Mesendoderm (in vitro differentiated cells): Measurements from ENCODE around the gene TSPOAP1.

ENCODE experiments used
- DNase-seq: peaks from one replicate; pipeline ENCODE4 v3.0.0; 2013
- H2AK5ac ChIP-seq: 2 replicates; pipeline ENCODE4 v1.6.1; 2013; ENCODE audit warnings: low read length, inconsistent platforms
- H2BK120ac ChIP-seq: 2 replicates; pipeline ENCODE4 v1.6.1; 2013; ENCODE audit warnings: low read depth, mild to moderate bottlenecking, low read length, moderate library complexity, mixed read lengths
- H2BK15ac ChIP-seq: replicated peaks from 2 replicates; pipeline ENCODE4 v1.6.1; 2013; ENCODE audit warnings: low read depth, mild to moderate bottlenecking, moderate library complexity
- H2BK5ac ChIP-seq: 2 replicates; pipeline ENCODE4 v1.6.1; 2013; ENCODE audit warnings: low read length, inconsistent platforms
- H3K18ac ChIP-seq: 2 replicates; pipeline ENCODE4 v1.6.1; 2013; ENCODE audit warnings: mild to moderate bottlenecking, low read length, mixed read lengths
- H3K23ac ChIP-seq: one replicate; pipeline ENCODE4 v1.6.1; 2013; ENCODE audit warnings: low read length
- H3K27ac ChIP-seq: 2 replicates; pipeline ENCODE4 v1.5.1; 2013; ENCODE audit warnings: low read depth, mild to moderate bottlenecking, inconsistent platforms, low read length, moderate library complexity
- H3K27me3 ChIP-seq: 2 replicates; pipeline ENCODE4 v1.6.1; 2013; ENCODE audit warnings: low read length, control low read depth, mild to moderate bottlenecking, inconsistent platforms; ENCODE audit not compliant: insufficient read depth, poor library complexity
- H3K36me3 ChIP-seq: 2 replicates; pipeline ENCODE4 v1.6.1; 2013; ENCODE audit warnings: low read length, inconsistent platforms; ENCODE audit not compliant: control insufficient read depth, insufficient read depth
- H3K4ac ChIP-seq: one replicate; pipeline ENCODE4 v1.6.1; 2013; ENCODE audit warnings: low read depth, mild to moderate bottlenecking, low read length, moderate library complexity
- H3K4me1 ChIP-seq: 2 replicates; pipeline ENCODE4 v1.6.1; 2013; ENCODE audit warnings: low read depth, low read length, inconsistent platforms; ENCODE audit not compliant: control insufficient read depth
- H3K4me2 ChIP-seq: 2 replicates; pipeline ENCODE4 v1.6.1; 2013; ENCODE audit warnings: low read length
- H3K4me3 ChIP-seq: 2 replicates; pipeline ENCODE4 v1.5.1; 2013; ENCODE audit warnings: mild to moderate bottlenecking, low read length
- H3K56ac ChIP-seq: one replicate; pipeline ENCODE4 v1.6.1; 2013; ENCODE audit warnings: low read length
- H3K79me1 ChIP-seq: 2 replicates; pipeline ENCODE4 v1.6.1; 2013; ENCODE audit warnings: low read length, inconsistent platforms
- H3K79me2 ChIP-seq: 2 replicates; pipeline ENCODE4 v1.6.1; 2013; ENCODE audit warnings: mild to moderate bottlenecking, low read length; ENCODE audit not compliant: control insufficient read depth, insufficient read depth
- H3K9ac ChIP-seq: 2 replicates; pipeline ENCODE4 v1.6.1; 2013; ENCODE audit warnings: low read length, inconsistent platforms
- H4K5ac ChIP-seq: one replicate; pipeline ENCODE4 v1.6.1; 2013; ENCODE audit warnings: low read length
- H4K8ac ChIP-seq: one replicate; pipeline ENCODE4 v1.6.1; 2013; ENCODE audit warnings: low read depth, mild to moderate bottlenecking, control low read depth, low read length, moderate library complexity
- WGBS: extraction: QIAGEN DNeasy Blood & Tissue Kit; methylation state at CpG from one replicate; pipeline ENCODE4 v1.1.7; 2013; ENCODE audit warnings: low lambda C conversion rate, missing lambda C conversion rate; ENCODE audit not compliant: insufficient coverage; ENCODE audit errors: extremely low coverage; 5-methylcytosine and 5-hydroxymethylcytosine counted together

The TSPOAP1 gene

GRCh38 chr17:58265902-58266875 is 62.4 kb downstream of the TSPOAP1 start:
- Histone ChIP-seq H3K79me1 (no peaks in the 10 kb centered on the region), H3K9ac (no peak overlapping the region), H3K56ac (no peak overlapping the region), H3K4me1 (no peaks in the 10 kb centered on the region), H3K27ac (no peak overlapping the region), H3K27me3 (no peaks in the 10 kb centered on the region), H3K36me3 (no peaks in the 10 kb centered on the region), H3K79me2 (no peaks in the 10 kb centered on the region), H3K4me2 (no peak overlapping the region), H3K18ac (no peak overlapping the region), H3K4me3 (no peak overlapping the region), H4K8ac (no peak overlapping the region), H4K5ac (no peak overlapping the region), H3K4ac (no peak overlapping the region), H2AK5ac (no peak overlapping the region), H2BK120ac (no peak overlapping the region), H2BK15ac (no peak overlapping the region), H3K23ac (no peak overlapping the region), H2BK5ac (no peak overlapping the region)
- no peak for DNase-seq
- no CpG with 5 or more reads among the region's 7 CpGs for WGBS

GRCh38 chr17:58265271-58265670 is 63.3 kb downstream of the TSPOAP1 start:
- Histone ChIP-seq H4K5ac (no peak overlapping the region), H3K79me2 (no peaks in the 10 kb centered on the region), H4K8ac (no peak overlapping the region), H3K9ac (no peak overlapping the region), H3K18ac (no peak overlapping the region), H2AK5ac (no peak overlapping the region), H3K56ac (no peak overlapping the region), H3K4me1 (no peaks in the 10 kb centered on the region), H2BK5ac (no peak overlapping the region), H3K23ac (no peak overlapping the region), H3K4me3 (no peak overlapping the region), H3K4ac (no peak overlapping the region), H3K4me2 (no peak overlapping the region), H2BK15ac (no peak overlapping the region), H2BK120ac (no peak overlapping the region), H3K79me1 (no peaks in the 10 kb centered on the region), H3K27me3 (no peaks in the 10 kb centered on the region), H3K36me3 (no peaks in the 10 kb centered on the region), H3K27ac (no peak overlapping the region)
- no peak for DNase-seq
- no CpG with 5 or more reads among the region's 4 CpGs for WGBS

- no peaks in the 10 kb centered on the region for H3K79me1 ChIP-seq
- H2BK5ac ChIP-seq: no peak overlapping the region
- no CpG with 5 or more reads among the region's 6 CpGs for WGBS
- no peak overlapping the region for H3K23ac ChIP-seq
- no peak overlapping the region for H2BK15ac ChIP-seq
- H4K8ac ChIP-seq: no peak overlapping the region
- H3K56ac ChIP-seq: no peak overlapping the region
- no peak overlapping the region for H3K18ac ChIP-seq
- H3K27me3 ChIP-seq: no peaks in the 10 kb centered on the region
- no peaks in the 10 kb centered on the region for H3K36me3 ChIP-seq
- no peak overlapping the region for H3K9ac ChIP-seq
- no peaks in the 10 kb centered on the region for H3K4me1 ChIP-seq
- H4K5ac ChIP-seq: no peak overlapping the region
- H2BK120ac ChIP-seq: no peak overlapping the region
- H3K27ac ChIP-seq: no peak overlapping the region
- no peak for DNase-seq
- H3K4ac ChIP-seq: no peak overlapping the region
- no peak overlapping the region for H2AK5ac ChIP-seq
- no peak overlapping the region for H3K4me3 ChIP-seq
- H3K79me2 ChIP-seq: no peaks in the 10 kb centered on the region
- H3K4me2 ChIP-seq: no peak overlapping the region
These were observed 64.0 kb downstream of the TSPOAP1 start for GRCh38 chr17:58264407-58265103.

- H2BK120ac ChIP-seq: no peak overlapping the region
- H4K5ac ChIP-seq: no peak overlapping the region
- H4K8ac ChIP-seq: no peak overlapping the region
- no peak overlapping the region for H3K27ac ChIP-seq
- no peak for DNase-seq
- no peak overlapping the region for H3K56ac ChIP-seq
- no peaks in the 10 kb centered on the region for H3K4me1 ChIP-seq
- no peak overlapping the region for H3K4ac ChIP-seq
- no peaks in the 10 kb centered on the region for H3K36me3 ChIP-seq
- no peaks in the 10 kb centered on the region for H3K27me3 ChIP-seq
- H2BK5ac ChIP-seq: no peak overlapping the region
- no peak overlapping the region for H3K9ac ChIP-seq
- no peaks in the 10 kb centered on the region for H3K79me2 ChIP-seq
- H3K4me2 ChIP-seq: no peak overlapping the region
- H3K18ac ChIP-seq: no peak overlapping the region
- H3K23ac ChIP-seq: no peak overlapping the region
- H2AK5ac ChIP-seq: no peak overlapping the region
- no peak overlapping the region for H3K4me3 ChIP-seq
- H3K79me1 ChIP-seq: no peaks in the 10 kb centered on the region
- no peak overlapping the region for H2BK15ac ChIP-seq
- WGBS: no CpG with 5 or more reads among the region's 1 CpG
These were observed 64.8 kb downstream of the TSPOAP1 start for GRCh38 chr17:58263773-58264172.

GRCh38 chr17:58262149-58262548 is 66.4 kb downstream of the TSPOAP1 start:
- H3K36me3 ChIP-seq: no peaks in the 10 kb centered on the region
- no peak overlapping the region for H3K27ac ChIP-seq
- no peak overlapping the region for H2BK5ac ChIP-seq
- no peak overlapping the region for H2BK15ac ChIP-seq
- no peak overlapping the region for H3K18ac ChIP-seq
- H2AK5ac ChIP-seq: no peak overlapping the region
- no CpG with 5 or more reads among the region's 11 CpGs for WGBS
- H3K4me2 ChIP-seq: no peak overlapping the region
- H4K8ac ChIP-seq: no peak overlapping the region
- H4K5ac ChIP-seq: no peak overlapping the region
- no peak overlapping the region for H3K9ac ChIP-seq
- H3K56ac ChIP-seq: no peak overlapping the region
- H3K79me1 ChIP-seq: no peaks in the 10 kb centered on the region
- H3K4me3 ChIP-seq: no peak overlapping the region
- no peak overlapping the region for H3K23ac ChIP-seq
- H3K27me3 ChIP-seq: no peaks in the 10 kb centered on the region
- no peak overlapping the region for H3K4ac ChIP-seq
- DNase-seq: no peak
- no peak overlapping the region for H2BK120ac ChIP-seq
- no peaks in the 10 kb centered on the region for H3K4me1 ChIP-seq
- H3K79me2 ChIP-seq: no peaks in the 10 kb centered on the region
